Kidney (tissue), 14 donors: Measurements from ENCODE around the gene ARHGAP30. TPM values are rescaled to one million over a fixed set of nuclear protein-coding genes. Genes with fewer than 3 reads are reported as not detected.

Source experiments
- DNase-seq, 5 donors: peaks; one replicate each; pipeline ENCODE4 v3.0.0-alpha.2; 2013 to 2020
- FAIRE-seq: peaks from 2 replicates; lab custom pipeline; 2012; peaks lifted over from hg19 to GRCh38; lab: Jason Lieb, UNC
- H3K27ac ChIP-seq, 2 donors: one replicate each; pipeline ENCODE4 v1.7.0; 2013; ENCODE audit warnings: low read depth in 2 of 2, low read length in 2 of 2, inconsistent platforms in 1 of 2
- H3K27me3 ChIP-seq: one replicate; pipeline ENCODE4 v1.7.1; 2013; ENCODE audit warnings: low read length, inconsistent platforms; ENCODE audit not compliant: control insufficient read depth, insufficient read depth
- H3K36me3 ChIP-seq, 3 donors: one replicate each; pipeline versions ENCODE4 v1.7.0 to v1.7.1; 2013; ENCODE audit warnings: low read length in 3 of 3, control low read depth in 1 of 3, inconsistent platforms in 1 of 3; ENCODE audit not compliant: insufficient read depth in 3 of 3, control insufficient read depth in 2 of 3
- H3K4me1 ChIP-seq, 3 donors: one replicate each; pipeline versions ENCODE4 v1.7.0 to v1.7.1; 2013; ENCODE audit warnings: low read length in 3 of 3, inconsistent platforms in 1 of 3, low read depth in 1 of 3; ENCODE audit not compliant: control insufficient read depth in 2 of 3, insufficient read depth in 2 of 3
- H3K4me3 ChIP-seq, 3 donors: one replicate each; pipeline versions ENCODE4 v1.7.0 to v1.8.1; 2013; ENCODE audit warnings: low read length in 3 of 3, control low read depth in 1 of 3, inconsistent platforms in 1 of 3
- H3K9ac ChIP-seq, 3 donors: one replicate each; pipeline versions ENCODE4 v1.7.0 to v1.7.1; 2013; ENCODE audit warnings: low read length in 3 of 3, control low read depth in 1 of 3, inconsistent platforms in 1 of 3
- H3K9me3 ChIP-seq, 3 donors: one replicate each; pipeline versions ENCODE4 v1.7.0 to v1.7.1; 2013; ENCODE audit warnings: low read length in 3 of 3, control low read depth in 1 of 3, inconsistent platforms in 1 of 3; ENCODE audit not compliant: control insufficient read depth in 2 of 3, insufficient read depth in 1 of 3
- intact Hi-C: fragments of 100-400 bp; cut with DNase I; formaldehyde crosslinking; loops from one replicate; pipeline ENCODE4 v1.11.1; 2022
- polyA plus RNA-seq: library from polyadenylated mRNA; stranded (reverse); fragments of 350-450 nt; fragmentation: Illumina TruSeq; extraction: RNeasy Lipid Tissue Mini Kit (QIAGEN cat#74804); gene quantifications from one replicate; pipeline ENCODE4 v1.2.3, GENCODE V29; 2014; ENCODE audit warnings: low read depth, low replicate concordance; ENCODE audit not compliant: insufficient read depth
- total RNA-seq: library from RNA; stranded (reverse); fragmentation: NEBNext Ultra II Directional; extraction: Animal tissue kit (Norgen Biotek cat#: 25700); gene quantifications from one replicate; pipeline ENCODE4 v1.2.1, GENCODE V29; 2021
- TF ChIP-seq, protein P1 (sequence below): IDR thresholded peaks from 3 replicates; pipeline ENCODE4 v1.5.1; 2012; ENCODE audit warnings: mild to moderate bottlenecking, moderate library complexity, borderline replicate concordance; ENCODE audit not compliant: insufficient read depth; ENCODE audit errors: extremely low read depth
- donor health status: control.
- donor health status: control.
- donor health status: control.
- donor health status: control.
- donor health status: control.
- donor health status: DM: yes; HTN: yes; CAD: no.
- donor health status: Normal renal cell carcinoma (clear cell type).

Gene ARHGAP30
- total and polyA plus RNA-seq, 2 donors from 2014 or later = 1.2 to 21.6 TPM

DNA sequence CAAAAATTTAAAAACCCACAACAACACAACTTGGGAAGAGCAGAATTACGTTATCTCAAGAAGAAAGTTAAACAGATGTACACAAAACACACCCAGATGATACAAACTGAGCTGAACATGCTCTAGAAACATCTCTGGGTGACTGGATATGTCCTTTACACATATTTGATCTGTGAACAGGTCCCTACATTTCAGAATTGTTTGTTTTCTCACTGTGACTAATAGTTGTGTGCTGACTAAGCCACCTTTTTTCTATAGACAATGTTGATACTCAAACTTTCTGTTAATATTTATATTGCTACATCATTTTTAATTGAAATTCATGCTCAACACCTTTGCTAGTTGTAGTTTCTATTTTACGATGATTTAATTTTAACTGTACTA is 47.7 kb downstream of the ARHGAP30 start:
- Histone ChIP-seq H3K9ac (no peak overlapping the region), H3K4me3 (peak overlapping the region in 1 of 3 donors; percentile 96), H3K27ac (no peak overlapping the region), H3K27me3 (peaks cover 2% of the 10 kb centered on the region), H3K9me3 (no peaks in the 10 kb centered on the region), H3K4me1 (peaks cover 0 to 14% (median 11%) of the 10 kb centered on the region in 3 donors), H3K36me3 (no peaks in the 10 kb centered on the region)
- no peak for DNase-seq
- intact Hi-C loops = no loop called here
- TF ChIP-seq, protein P1, sequence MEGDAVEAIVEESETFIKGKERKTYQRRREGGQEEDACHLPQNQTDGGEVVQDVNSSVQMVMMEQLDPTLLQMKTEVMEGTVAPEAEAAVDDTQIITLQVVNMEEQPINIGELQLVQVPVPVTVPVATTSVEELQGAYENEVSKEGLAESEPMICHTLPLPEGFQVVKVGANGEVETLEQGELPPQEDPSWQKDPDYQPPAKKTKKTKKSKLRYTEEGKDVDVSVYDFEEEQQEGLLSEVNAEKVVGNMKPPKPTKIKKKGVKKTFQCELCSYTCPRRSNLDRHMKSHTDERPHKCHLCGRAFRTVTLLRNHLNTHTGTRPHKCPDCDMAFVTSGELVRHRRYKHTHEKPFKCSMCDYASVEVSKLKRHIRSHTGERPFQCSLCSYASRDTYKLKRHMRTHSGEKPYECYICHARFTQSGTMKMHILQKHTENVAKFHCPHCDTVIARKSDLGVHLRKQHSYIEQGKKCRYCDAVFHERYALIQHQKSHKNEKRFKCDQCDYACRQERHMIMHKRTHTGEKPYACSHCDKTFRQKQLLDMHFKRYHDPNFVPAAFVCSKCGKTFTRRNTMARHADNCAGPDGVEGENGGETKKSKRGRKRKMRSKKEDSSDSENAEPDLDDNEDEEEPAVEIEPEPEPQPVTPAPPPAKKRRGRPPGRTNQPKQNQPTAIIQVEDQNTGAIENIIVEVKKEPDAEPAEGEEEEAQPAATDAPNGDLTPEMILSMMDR = no peak
- FAIRE-seq = no peak

GRCh38 chr1:161021165-161021969 is 48.3 kb downstream of the ARHGAP30 start:
- DNase-seq (peak; percentile 96 to 98 (median 96)), FAIRE-seq (peak; percentile 27)
- Histone ChIP-seq H3K9me3 (no peaks in the 10 kb centered on the region), H3K4me1 (peaks cover 0 to 14% (median 11%) of the 10 kb centered on the region in 3 donors), H3K36me3 (no peaks in the 10 kb centered on the region), H3K4me3 (peak overlapping the region; percentile 77 to 96 (median 91)), H3K9ac (peak overlapping the region; percentile 41 to 90 (median 86)), H3K27ac (peak overlapping the region; percentile 78 to 92), H3K27me3 (peaks cover 2% of the 10 kb centered on the region)
- intact Hi-C loops = no loop called here
- TF ChIP-seq, protein P1 = no peak

DNA sequence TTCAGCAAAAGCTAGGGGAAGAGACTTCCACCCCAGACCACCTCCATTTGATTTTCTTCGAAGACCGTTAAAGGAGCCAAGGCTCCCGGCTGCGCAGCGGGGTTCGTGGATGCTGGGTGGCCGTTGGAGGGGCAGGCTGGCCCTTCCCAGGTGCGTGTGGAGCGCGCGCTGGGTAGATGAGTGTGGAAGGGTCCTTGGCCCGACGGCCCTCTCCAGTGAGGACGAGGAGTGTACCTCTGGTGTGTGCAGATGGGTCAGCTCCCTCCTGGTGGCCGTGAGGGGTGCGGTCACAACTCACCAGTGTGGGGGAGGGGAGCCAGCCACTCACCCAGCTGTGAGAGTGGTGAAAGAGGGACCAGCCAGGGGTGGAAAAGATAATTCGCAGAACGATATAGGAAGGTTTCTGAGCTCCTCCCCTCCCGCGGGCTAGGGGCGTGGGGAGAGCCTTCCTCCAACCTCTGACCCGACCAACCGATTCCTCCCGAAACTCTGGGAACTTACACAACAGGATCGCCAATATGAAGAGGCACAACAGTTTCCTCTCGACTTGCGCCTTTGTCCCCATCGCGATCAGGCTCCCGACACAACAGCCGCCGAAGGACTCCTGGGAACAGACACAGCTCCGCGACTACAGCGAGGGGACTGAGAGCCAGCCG is 49.1 kb downstream of the ARHGAP30 start, which contains the start of gene F11R:
F11R (minus strand) TSS at position 644 of the 656 bp plus-strand sequence; CDS start at position 565, 79 bp downstream.
- TF ChIP-seq, protein P1 = peak; percentile 21
- Histone ChIP-seq H3K9ac (peak within 1 kb of the TSS; percentile 50 to 90 (median 86)), H3K27me3 (peaks cover 2% of the 10 kb centered on the region), H3K4me3 (peak within 1 kb of the TSS; percentile 77 to 96 (median 91)), H3K27ac (peak within 1 kb of the TSS; percentile 78 to 92), H3K9me3 (no peaks in the 10 kb centered on the region), H3K36me3 (no peaks in the 10 kb centered on the region), H3K4me1 (peaks cover 0 to 14% (median 11%) of the 10 kb centered on the region in 3 donors)
- FAIRE-seq (no peak), DNase-seq (peak in 4 of 5 donors; percentile 60 to 88 (median 78))
- intact Hi-C loops = no loop called here
